ENCODE measurements around the gene SGTA. TPM values are rescaled to one million over a fixed set of nuclear protein-coding genes. Genes with fewer than 3 reads are reported as not detected.

Gene SGTA
- total RNA-seq, 2 donors from 2014 or later = 72.4 to 87.9 TPM

DNA sequence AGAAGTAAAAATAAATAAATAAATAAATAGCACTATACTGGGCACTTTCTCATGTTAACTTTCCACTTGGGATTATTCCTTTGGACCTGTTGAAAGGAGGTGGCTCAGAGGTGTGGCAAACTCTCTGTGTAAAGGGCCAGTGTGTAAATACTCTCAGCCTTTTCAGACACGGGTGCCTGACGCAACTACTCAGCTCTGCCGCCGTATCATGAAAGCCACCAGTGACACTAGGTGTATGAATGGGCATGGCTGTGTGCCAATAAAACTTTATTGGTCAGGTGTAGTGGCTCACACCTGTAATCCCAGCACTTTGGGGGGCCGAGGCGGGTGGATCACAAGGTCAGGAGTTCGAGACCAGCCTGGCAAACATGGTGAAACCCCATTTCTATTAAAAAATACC, 23.1 kb downstream of the SGTA start:
- DNase-seq (ENCODE audit: low spot score) = no peak
- Histone ChIP-seq H3K4me3 (no peak overlapping the region), H3K36me3 (peaks cover 0 to 10% of the 10 kb centered on the region in 2 donors), H3K27me3 (replicated peaks; ENCODE audit: insufficient read depth) (no peaks in the 10 kb centered on the region), H3K9me3 (no peaks in the 10 kb centered on the region), H3K4me1 (replicated peaks) (no peaks in the 10 kb centered on the region), H3K27ac (no peak overlapping the region)
- intact Hi-C loops (cut with DNase I) = no loop called here
- TF ChIP-seq CTCF (IDR thresholded peaks at IDR 0.05) = no peak
- TF ChIP-seq POLR2A (IDR thresholded peaks at IDR 0.05) = no peak
- WGBS = 82% methylated on average over 7 of the region's 7 CpGs

- H3K27ac ChIP-seq = no peak overlapping the region
- no peak for DNase-seq (ENCODE audit: low spot score)
- H3K4me3 ChIP-seq = no peak overlapping the region
- H3K9me3 ChIP-seq = no peaks in the 10 kb centered on the region
- H3K27me3 ChIP-seq (replicated peaks; ENCODE audit: insufficient read depth) = no peaks in the 10 kb centered on the region
- 90% methylated on average over 17 of the region's 17 CpGs for WGBS
- TF ChIP-seq POLR2A (IDR thresholded peaks at IDR 0.05) (no peak), POLR2AphosphoS5 (IDR thresholded peaks at IDR 0.05) (no peak), CTCF (IDR thresholded peaks at IDR 0.05) (no peak)
- intact Hi-C loops (cut with DNase I) = no loop called here
- H3K4me1 ChIP-seq (replicated peaks) = no peaks in the 10 kb centered on the region
- H3K36me3 ChIP-seq = peaks cover 0 to 10% of the 10 kb centered on the region in 2 donors
Observed at GRCh38 chr19:2759362-2759761, 23.7 kb downstream of the SGTA start.

- Histone ChIP-seq H3K36me3 (peaks cover 0 to 10% of the 10 kb centered on the region in 2 donors), H3K4me1 (replicated peaks) (no peaks in the 10 kb centered on the region), H3K9me3 (no peaks in the 10 kb centered on the region), H3K27me3 (replicated peaks; ENCODE audit: insufficient read depth) (no peaks in the 10 kb centered on the region), H3K4me3 (no peak overlapping the region), H3K27ac (no peak overlapping the region)
- TF ChIP-seq POLR2AphosphoS5 (IDR thresholded peaks at IDR 0.05) = no peak
- TF ChIP-seq POLR2A (IDR thresholded peaks at IDR 0.05) = no peak
- no peak for TF ChIP-seq CTCF (IDR thresholded peaks at IDR 0.05)
- no peak for DNase-seq (ENCODE audit: low spot score)
- intact Hi-C loops (cut with DNase I) = no loop called here
- 91% methylated on average over 17 of the region's 17 CpGs for WGBS
Observed at GRCh38 chr19:2758601-2759313, 24.3 kb downstream of the SGTA start.

- Histone ChIP-seq H3K27ac (no peak overlapping the region), H3K27me3 (replicated peaks; ENCODE audit: insufficient read depth) (no peaks in the 10 kb centered on the region), H3K4me1 (replicated peaks) (no peaks in the 10 kb centered on the region), H3K9me3 (no peaks in the 10 kb centered on the region), H3K36me3 (peaks cover 0 to 3% of the 10 kb centered on the region in 2 donors), H3K4me3 (no peak overlapping the region)
- DNase-seq (ENCODE audit: low spot score) = no peak
- WGBS = 92% methylated on average over 48 of the region's 48 CpGs
- intact Hi-C loops (cut with DNase I) = no loop called here
- TF ChIP-seq CTCF (IDR thresholded peaks at IDR 0.05) (no peak), POLR2A (IDR thresholded peaks at IDR 0.05) (no peak), POLR2AphosphoS5 (IDR thresholded peaks at IDR 0.05) (no peak)
Observed at GRCh38 chr19:2756921-2757881, 25.9 kb downstream of the SGTA start.

All from prostate gland (tissue), 2 donors.